GM19239 (cell line): Measurements from ENCODE around the gene PKIG.
"Not testable (repeated sequence)": the region's sequence is repeated elsewhere in the genome, so short reads cannot be mapped to it uniquely, and the experiment has no call there.

Experiments
- DNase-seq: peaks from one replicate; pipeline ENCODE4 v3.0.0; 2011; ENCODE audit warnings: low spot score; ENCODE audit not compliant: insufficient read length
- FAIRE-seq: peaks from 2 replicates; lab custom pipeline; 2011; peaks lifted over from hg19 to GRCh38; lab: Jason Lieb, UNC

The PKIG gene

GRCh38 chr20:44651684-44652423, 69.5 kb downstream of the PKIG start, which contains the start of gene ADA:
Gene ADA (minus strand): TSS chr20:44651699. CDS start chr20:44651607, 92 bp downstream.
- peak; percentile 44 for FAIRE-seq
- DNase-seq: no peak

- no peak for FAIRE-seq
- DNase-seq: no peak
Measured at GRCh38 chr20:44653546-44653945, 71.2 kb downstream of the PKIG start.

- not testable (repeated sequence) for DNase-seq, FAIRE-seq
Measured at GRCh38 chr20:44654210-44654609, 71.8 kb downstream of the PKIG start.

GRCh38 chr20:44656448-44656847, 74.1 kb downstream of the PKIG start:
- no peak for DNase-seq
- no peak for FAIRE-seq

- no peak for FAIRE-seq
- no peak for DNase-seq
Measured at GRCh38 chr20:44657875-44658274, 75.5 kb downstream of the PKIG start.

GRCh38 chr20:44658810-44659209, 76.4 kb downstream of the PKIG start:
- no peak for DNase-seq
- no peak for FAIRE-seq

GRCh38 chr20:44659931-44660330, 77.6 kb downstream of the PKIG start:
- FAIRE-seq (no peak), DNase-seq (no peak)

GRCh38 chr20:44660581-44660980, 78.2 kb downstream of the PKIG start:
- FAIRE-seq (no peak), DNase-seq (no peak)

GRCh38 chr20:44662261-44662660, 79.9 kb downstream of the PKIG start:
- no peak for FAIRE-seq
- no peak for DNase-seq

GRCh38 chr20:44664131-44664530, 81.8 kb downstream of the PKIG start:
- FAIRE-seq (no peak), DNase-seq (no peak)

- DNase-seq: no peak
- FAIRE-seq: no peak
Measured at GRCh38 chr20:44666066-44666465, 83.7 kb downstream of the PKIG start.
